Activated T-helper 1 cell treated with Interleukin-2 at 50 U/mL for 16 hours (primary cell): Measurements from ENCODE around the gene TCTA.

Source experiments
- DNase-seq: peaks from one replicate; pipeline ENCODE4 v3.0.0-alpha.2; 2020; ENCODE audit warnings: low read depth

The TCTA gene

DNA sequence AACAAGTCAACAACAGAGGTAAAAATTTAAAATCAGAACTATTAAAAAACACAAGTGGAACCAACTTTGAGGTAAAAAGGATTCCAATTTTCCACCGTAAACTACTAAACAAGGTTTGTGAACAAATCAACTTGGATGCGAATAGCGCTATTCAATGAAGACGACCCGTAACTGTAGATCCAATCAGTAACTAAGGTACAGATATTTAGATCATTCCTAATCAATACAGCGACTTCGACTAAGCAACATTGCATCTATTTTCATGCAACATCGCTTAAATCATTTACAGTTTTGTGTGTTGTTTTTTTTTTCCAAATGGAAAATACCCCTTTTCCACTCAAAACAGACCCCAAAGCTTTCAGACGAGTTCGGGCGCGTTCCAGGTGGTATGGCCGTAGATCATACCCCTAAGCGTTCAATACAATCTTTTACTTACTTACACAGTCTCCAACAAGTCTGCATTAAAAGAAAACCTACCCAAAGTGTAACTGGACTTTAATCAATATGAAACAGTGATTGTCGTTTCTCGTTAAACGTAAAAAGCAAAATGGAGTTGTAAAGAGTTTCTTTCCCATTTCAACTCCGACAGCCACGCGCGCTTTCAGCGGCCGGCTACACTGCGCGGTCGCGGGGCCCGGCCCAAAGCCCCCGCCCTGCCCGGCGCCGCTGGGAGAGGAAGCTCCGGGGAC lies 1.2 kb upstream of the TCTA start:
- DNase-seq, result no peak

GRCh38 chr3:49411535-49411967 lies 672 bp upstream of the TCTA start:
- DNase-seq, result peak; percentile 53

DNA sequence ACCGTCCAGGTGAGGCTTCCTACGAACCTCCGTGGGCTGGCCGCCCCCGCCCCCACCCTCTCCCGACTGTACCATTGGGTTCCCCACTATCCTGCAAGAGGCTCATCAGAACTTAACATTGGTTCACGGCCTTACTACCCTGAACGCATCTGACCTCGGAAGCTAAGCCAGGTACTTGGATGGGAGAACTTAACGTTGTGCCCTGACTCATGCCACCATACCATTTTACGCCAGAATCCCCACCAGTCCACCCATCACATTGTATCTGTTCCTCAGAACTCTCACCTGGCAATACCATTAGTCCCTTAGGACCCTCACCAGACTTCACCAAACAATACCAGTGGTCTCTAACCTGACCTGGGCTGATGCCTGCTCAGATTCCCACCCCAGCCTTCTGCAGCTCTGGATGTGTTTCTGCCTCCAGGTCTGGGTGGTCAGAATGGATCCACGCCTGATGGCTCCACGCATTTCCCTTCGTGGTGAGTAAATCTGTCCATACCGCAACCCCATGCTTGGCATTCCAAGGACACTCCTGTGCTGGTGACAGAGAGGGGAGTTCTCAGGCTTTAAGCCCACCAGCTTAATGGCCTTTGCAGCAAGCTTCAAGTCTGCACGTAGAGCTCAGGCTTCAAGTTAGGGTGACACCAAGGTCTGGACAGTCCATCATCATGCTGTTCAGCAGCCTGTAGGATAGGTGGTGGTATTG lies 562 bp downstream of the TCTA start:
- no peak for DNase-seq

DNA sequence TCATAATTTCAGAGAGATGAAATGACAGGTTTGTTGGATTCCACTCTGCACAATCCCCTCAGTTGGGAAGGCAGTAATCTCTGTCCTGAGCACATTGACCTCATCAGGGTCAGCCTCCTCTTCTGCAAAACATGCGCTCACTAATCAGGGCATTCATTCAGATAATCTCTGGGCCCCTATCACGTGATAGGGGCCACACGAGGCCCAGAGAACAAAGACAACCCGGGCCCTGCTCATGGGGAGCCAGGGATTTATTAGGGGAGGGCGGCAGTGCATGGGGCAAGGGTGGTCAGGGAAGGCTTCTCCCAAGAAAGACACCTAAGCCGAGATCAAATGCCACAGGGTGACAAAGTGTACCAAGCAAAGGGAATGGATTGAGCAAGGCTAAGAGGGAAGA lies 1.1 kb downstream of the TCTA start:
- no peak for DNase-seq

- DNase-seq, result no peak
Observed at GRCh38 chr3:49414753-49415152, 2.5 kb downstream of the TCTA start.

GRCh38 chr3:49415931-49416601 lies 3.8 kb downstream of the TCTA start:
- DNase-seq, result peak; percentile 27

GRCh38 chr3:49416867-49417266 lies 4.6 kb downstream of the TCTA start:
- DNase-seq, result no peak

GRCh38 chr3:49417516-49418120 lies 5.4 kb downstream of the TCTA start:
- no peak for DNase-seq

- DNase-seq, result no peak
Observed at GRCh38 chr3:49421890-49422378, 9.7 kb downstream of the TCTA start.

- DNase-seq, result no peak
Observed at GRCh38 chr3:49422379-49423248, 10.4 kb downstream of the TCTA start, which contains the start of gene AMT. TSS of gene AMT (minus strand) at chr3:49422473. CDS start at chr3:49422450, 23 bp downstream.

DNA sequence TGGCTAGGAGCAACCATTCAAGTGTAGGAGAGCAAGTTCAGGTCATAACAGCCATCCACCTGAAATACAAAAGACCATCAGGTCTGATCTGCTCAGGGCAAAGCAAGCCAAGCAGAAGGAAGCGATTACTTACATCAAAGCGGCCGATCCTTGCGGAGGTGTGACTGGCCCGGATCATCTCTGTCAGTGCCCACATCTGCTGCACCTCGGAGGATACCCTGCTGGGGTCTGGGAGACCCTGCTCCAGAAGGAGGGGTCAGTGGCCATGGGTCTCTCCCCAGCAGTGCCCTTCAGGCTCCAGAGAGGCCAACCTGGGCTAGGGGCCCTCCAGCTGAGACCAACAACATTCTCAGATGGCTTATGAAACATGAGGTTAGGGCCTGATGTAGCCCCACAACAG lies 12.6 kb downstream of the TCTA start:
- DNase-seq, result no peak

GRCh38 chr3:49427586-49427985 lies 15.4 kb downstream of the TCTA start:
- DNase-seq, result no peak

- no peak for DNase-seq
Observed at GRCh38 chr3:49428752-49429080, 16.5 kb downstream of the TCTA start.

DNA sequence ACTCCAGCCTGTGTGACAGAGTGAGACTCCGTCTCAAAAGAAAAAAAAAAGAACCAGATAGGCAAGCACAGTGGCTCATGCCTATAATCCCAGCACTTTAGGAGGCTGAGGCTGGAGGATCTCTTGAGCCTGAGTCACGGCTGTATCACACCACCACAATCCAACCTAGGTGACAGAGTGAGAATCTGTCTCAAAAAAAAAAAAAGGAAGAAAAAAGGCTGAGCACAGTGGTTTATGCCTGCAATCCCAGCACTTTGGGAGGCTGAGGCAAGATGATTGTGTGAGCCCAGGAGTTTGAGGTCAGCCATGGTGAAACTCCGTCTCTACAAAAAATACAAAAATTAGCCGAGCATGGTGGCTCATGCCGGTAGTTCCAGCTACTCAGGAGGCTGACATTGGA lies 22.5 kb downstream of the TCTA start:
- DNase-seq, result no peak

DNA sequence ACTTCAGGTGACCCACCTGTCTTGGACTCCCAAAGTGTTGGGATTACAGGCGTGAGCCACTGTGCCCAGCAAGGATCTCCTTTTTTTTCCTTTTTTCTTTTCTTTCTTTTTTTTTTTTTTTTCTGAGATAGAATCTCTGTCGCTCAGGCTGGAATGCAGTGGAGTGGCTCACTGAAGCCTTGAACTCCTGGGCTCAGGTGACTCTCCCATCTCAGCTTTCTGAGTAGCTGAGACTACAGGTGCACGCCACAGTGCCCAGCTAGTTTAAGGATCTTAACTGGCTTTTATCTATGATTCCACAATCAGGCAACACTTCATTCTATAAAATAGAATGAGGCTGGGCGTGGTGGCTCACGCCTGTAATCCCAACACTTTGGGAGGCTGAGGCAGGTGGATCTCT lies 33.2 kb downstream of the TCTA start:
- DNase-seq, result no peak

GRCh38 chr3:49453621-49454020 lies 41.4 kb downstream of the TCTA start:
- DNase-seq, result no peak

- no peak for DNase-seq
Observed at GRCh38 chr3:49454458-49454857, 42.2 kb downstream of the TCTA start.

- no peak for DNase-seq
Observed at GRCh38 chr3:49454898-49455681, 42.9 kb downstream of the TCTA start.

DNA sequence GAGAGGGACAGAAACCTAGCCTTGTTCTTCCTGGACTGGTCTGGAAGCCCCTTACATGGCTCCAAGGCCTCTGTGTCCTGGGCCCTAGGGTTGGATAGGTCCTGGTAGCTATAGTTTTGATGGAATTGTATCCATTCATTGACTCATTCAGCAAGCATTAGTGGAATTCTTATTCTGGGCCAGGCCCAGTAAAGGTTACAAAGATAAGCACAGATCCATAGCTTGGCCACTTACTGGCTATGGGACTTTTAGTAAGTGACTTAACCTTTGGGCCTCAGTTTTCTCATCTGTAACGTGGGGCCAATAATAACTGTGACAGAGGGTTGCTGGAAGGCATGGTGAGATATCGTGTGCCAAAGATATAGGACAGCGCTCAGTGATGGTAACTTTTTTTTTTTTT lies 44.2 kb downstream of the TCTA start:
- DNase-seq, result no peak

- no peak for DNase-seq
Observed at GRCh38 chr3:49460188-49460890, 48.1 kb downstream of the TCTA start.
